C4-2B (cell line): ENCODE data around the gene RASSF5.

Experiments
- H3K27ac ChIP-seq: fragments of 450-650 bp; 2 replicates; pipeline ENCODE4 v1.5.1; 2017
- CTCF ChIP-seq: fragments of 450-650 bp; conservative IDR thresholded peaks from 2 replicates; pipeline ENCODE4 v1.5.1; 2017; ENCODE audit warnings: mild to moderate bottlenecking
- ZFX ChIP-seq: fragments of 450-650 bp; IDR thresholded peaks from 2 replicates; pipeline ENCODE4 v1.6.1; 2017

RASSF5 gene

GRCh38 chr1:206637605-206638004 is 130.3 kb downstream of the RASSF5 start:
- no peak for TF ChIP-seq CTCF
- TF ChIP-seq ZFX, result no peak
- no peak overlapping the region for H3K27ac ChIP-seq
